ENCODE measurements around the gene NFIX.

The NFIX gene

GRCh38 chr19:13027557-13027956, 32.3 kb downstream of the NFIX start:
- H3K27ac ChIP-seq: no peak overlapping the region

GRCh38 chr19:13028027-13028426, 32.8 kb downstream of the NFIX start:
- Histone ChIP-seq H3K79me2 (ENCODE audit: insufficient read depth, low read depth) (no peaks in the 10 kb centered on the region), H3K4me1 (ENCODE audit: low read depth, poor library complexity, severe bottlenecking) (peaks cover 6% of the 10 kb centered on the region), H3K27me3 (ENCODE audit: insufficient read depth, low read depth) (peaks cover 63% of the 10 kb centered on the region), H4K20me1 (ENCODE audit: insufficient read depth) (no peaks in the 10 kb centered on the region), H2AFZ (ENCODE audit: low read depth) (no peak overlapping the region), H3K4me2 (no peak overlapping the region), H3K9ac (no peak overlapping the region), H3K4me3 (IDR thresholded peaks at IDR 0.05; ENCODE audit: insufficient read depth, low read depth, low read length) (no peak overlapping the region), H3K36me3 (ENCODE audit: insufficient read depth) (no peaks in the 10 kb centered on the region), H3K27ac (no peak overlapping the region)
- no peak for TF ChIP-seq CTCF (conservative IDR thresholded peaks at IDR 0.05; ENCODE audit: low read depth, low read length)

More at GRCh38 chr19:13027557-13027956, 32.3 kb downstream of the NFIX start:
- Histone ChIP-seq H3K4me3 (IDR thresholded peaks at IDR 0.05; ENCODE audit: insufficient read depth, low read depth, low read length) (no peak overlapping the region), H3K36me3 (ENCODE audit: insufficient read depth) (no peaks in the 10 kb centered on the region), H3K9ac (no peak overlapping the region), H3K27me3 (ENCODE audit: insufficient read depth, low read depth) (peaks cover 63% of the 10 kb centered on the region), H3K4me2 (no peak overlapping the region), H3K79me2 (ENCODE audit: insufficient read depth, low read depth) (no peaks in the 10 kb centered on the region), H4K20me1 (ENCODE audit: insufficient read depth) (no peaks in the 10 kb centered on the region), H2AFZ (ENCODE audit: low read depth) (no peak overlapping the region), H3K4me1 (ENCODE audit: low read depth, poor library complexity, severe bottlenecking) (peaks cover 9% of the 10 kb centered on the region)
- no peak for TF ChIP-seq CTCF (conservative IDR thresholded peaks at IDR 0.05; ENCODE audit: low read depth, low read length)

- Histone ChIP-seq H3K27ac (no peak overlapping the region), H3K9ac (no peak overlapping the region), H3K4me3 (IDR thresholded peaks at IDR 0.05; ENCODE audit: insufficient read depth, low read depth, low read length) (no peak overlapping the region), H3K27me3 (ENCODE audit: insufficient read depth, low read depth) (peaks cover 58% of the 10 kb centered on the region), H4K20me1 (ENCODE audit: insufficient read depth) (no peaks in the 10 kb centered on the region), H2AFZ (ENCODE audit: low read depth) (no peak overlapping the region), H3K4me2 (no peak overlapping the region), H3K79me2 (ENCODE audit: insufficient read depth, low read depth) (no peaks in the 10 kb centered on the region), H3K4me1 (ENCODE audit: low read depth, poor library complexity, severe bottlenecking) (peaks cover under 1% of the 10 kb centered on the region), H3K36me3 (ENCODE audit: insufficient read depth) (no peaks in the 10 kb centered on the region)
- TF ChIP-seq CTCF (conservative IDR thresholded peaks at IDR 0.05; ENCODE audit: low read depth, low read length): no peak
Observed at GRCh38 chr19:13029301-13029880, 34.1 kb downstream of the NFIX start.

GRCh38 chr19:13029893-13030292, 34.6 kb downstream of the NFIX start:
- no peaks in the 10 kb centered on the region for H3K36me3 ChIP-seq (ENCODE audit: insufficient read depth)
- H3K79me2 ChIP-seq (ENCODE audit: insufficient read depth, low read depth): no peaks in the 10 kb centered on the region
- H3K4me3 ChIP-seq (IDR thresholded peaks at IDR 0.05; ENCODE audit: insufficient read depth, low read depth, low read length): no peak overlapping the region
- H3K4me2 ChIP-seq: no peak overlapping the region
- 0 out of 2 replicates have a peak, but pooled peaks have one; percentile 43 for TF ChIP-seq CTCF (conservative IDR thresholded peaks at IDR 0.05; ENCODE audit: low read depth, low read length)
- H2AFZ ChIP-seq (ENCODE audit: low read depth): no peak overlapping the region
- no peak overlapping the region for H3K27ac ChIP-seq
- no peaks in the 10 kb centered on the region for H4K20me1 ChIP-seq (ENCODE audit: insufficient read depth)
- H3K9ac ChIP-seq: no peak overlapping the region
- H3K4me1 ChIP-seq (ENCODE audit: low read depth, poor library complexity, severe bottlenecking): no peaks in the 10 kb centered on the region
- peaks cover 54% of the 10 kb centered on the region for H3K27me3 ChIP-seq (ENCODE audit: insufficient read depth, low read depth)
